Lung (tissue), 12 donors: ENCODE results near the gene HMX1. TPM values are rescaled to one million over a fixed set of nuclear protein-coding genes. Genes with fewer than 3 reads are reported as not detected.

Source experiments
- ATAC-seq: fragments of 200-7000 bp; cut with Tn5 transposase; one replicate; pipeline ENCODE4 v1.9.1; 2020; ENCODE audit warnings: moderate number of reproducible peaks; ENCODE audit not compliant: insufficient read depth, low FRiP score
- DNase-seq, 3 donors: peaks; one replicate each; pipeline ENCODE4 v3.0.0-alpha.2; 2013 to 2017
- H3K27ac ChIP-seq, 2 donors: one replicate each; pipeline ENCODE4 v1.5.1; 2013; ENCODE audit warnings: mild to moderate bottlenecking in 2 of 2, moderate library complexity in 2 of 2, control low read depth in 1 of 2, inconsistent platforms in 1 of 2, low read depth in 1 of 2, low read length in 1 of 2
- H3K27me3 ChIP-seq, 3 donors: one replicate each; pipeline ENCODE4 v1.5.1; 2013; ENCODE audit warnings: low read length in 2 of 3; ENCODE audit not compliant: control insufficient read depth in 3 of 3, insufficient read depth in 3 of 3
- H3K36me3 ChIP-seq, 4 donors: one replicate each; pipeline ENCODE4 v1.5.1; 2013; ENCODE audit warnings: low read length in 4 of 4, mild to moderate bottlenecking in 1 of 4, moderate library complexity in 1 of 4; ENCODE audit not compliant: control insufficient read depth in 4 of 4, insufficient read depth in 4 of 4
- H3K4me1 ChIP-seq, 5 donors: one replicate each; pipeline ENCODE4 v1.5.1; 2013; ENCODE audit warnings: low read length in 5 of 5, mild to moderate bottlenecking in 2 of 5, moderate library complexity in 1 of 5; ENCODE audit not compliant: control insufficient read depth in 5 of 5, insufficient read depth in 5 of 5
- H3K4me3 ChIP-seq: one replicate; pipeline ENCODE4 v1.5.1; 2013; ENCODE audit warnings: mild to moderate bottlenecking, control low read depth, moderate library complexity
- H3K9ac ChIP-seq, 2 donors: one replicate each; pipeline ENCODE4 v1.5.1; 2013; ENCODE audit warnings: low read length in 2 of 2, control low read depth in 1 of 2; ENCODE audit not compliant: insufficient read depth in 1 of 2
- H3K9me3 ChIP-seq, 4 donors: one replicate each; pipeline ENCODE4 v1.5.1; 2013; ENCODE audit warnings: low read length in 3 of 4, mild to moderate bottlenecking in 1 of 4, moderate library complexity in 1 of 4; ENCODE audit not compliant: control insufficient read depth in 4 of 4, insufficient read depth in 3 of 4
- CTCF ChIP-seq: IDR thresholded peaks from 2 replicates; pipeline ENCODE4 v1.5.1; 2012; ENCODE audit warnings: mild to moderate bottlenecking; ENCODE audit errors: control extremely low read depth, extremely low read depth
- WGBS, 2 donors: extraction: QIAGEN DNeasy Blood & Tissue Kit; methylation state at CpG; one replicate each; pipeline ENCODE4 v1.1.7; 2013; 5-methylcytosine and 5-hydroxymethylcytosine counted together
- polyA plus RNA-seq, 2 donors: library from polyadenylated mRNA; stranded (reverse); fragments of 200-250 nt; gene quantifications; one replicate each; pipeline ENCODE4 v1.2.1, GENCODE V29; 2013
- total RNA-seq, 2 donors: library from RNA; depleted of rRNA in 1 of 2; stranded (reverse); fragments of >200 nt in 1 of 2; gene quantifications; one replicate each; pipeline ENCODE4 v1.2.1, GENCODE V29; 2014 to 2021
- donor health status: control.
- donor health status: control.
- donor health status: Bipolar disorder and iron deficiency.
- donor health status: healthy.
- donor health status: DM: yes; HTN: yes; CAD: no.

HMX1 gene
- total and polyA plus RNA-seq, 4 donors, result not detected

- H3K9me3 ChIP-seq, result peaks cover 0 to 2% (median 0%) of the 10 kb centered on the region in 4 donors
- ATAC-seq, result no peak
- no peaks in the 10 kb centered on the region for H3K36me3 ChIP-seq
- H3K9ac ChIP-seq, result no peak overlapping the region
- H3K27ac ChIP-seq, result no peak overlapping the region
- no peak for DNase-seq
- TF ChIP-seq CTCF, result no peak
- 82 to 89% methylated on average over 6 of the region's 6 CpGs for WGBS, 2 donors
- no peaks in the 10 kb centered on the region for H3K4me1 ChIP-seq
- peaks cover 0 to 27% (median 3%) of the 10 kb centered on the region in 3 donors for H3K27me3 ChIP-seq
- H3K4me3 ChIP-seq, result no peak overlapping the region
Measured at GRCh38 chr4:8912506-8912905, 40.9 kb upstream of the HMX1 start.

- no peak overlapping the region for H3K9ac ChIP-seq
- no peaks in the 10 kb centered on the region for H3K36me3 ChIP-seq
- no peak for ATAC-seq
- H3K27me3 ChIP-seq, result peaks cover 0 to 29% (median 3%) of the 10 kb centered on the region in 3 donors
- no peaks in the 10 kb centered on the region for H3K4me1 ChIP-seq
- 76 to 77% methylated on average over 5 of the region's 5 CpGs for WGBS, 2 donors
- H3K9me3 ChIP-seq, result peaks cover 0 to 1% (median 0%) of the 10 kb centered on the region in 4 donors
- no peak overlapping the region for H3K27ac ChIP-seq
- no peak for TF ChIP-seq CTCF
- DNase-seq, result no peak
- no peak overlapping the region for H3K4me3 ChIP-seq
Measured at GRCh38 chr4:8912089-8912455, 40.4 kb upstream of the HMX1 start.

GRCh38 chr4:8911316-8912088 lies 39.9 kb upstream of the HMX1 start:
- WGBS, 2 donors, result 80 to 83% methylated on average over 30 to 31 of the region's 31 CpGs
- no peak for ATAC-seq
- Histone ChIP-seq H3K4me3 (no peak overlapping the region), H3K4me1 (no peaks in the 10 kb centered on the region), H3K9ac (no peak overlapping the region), H3K27me3 (peaks cover 0 to 25% (median 3%) of the 10 kb centered on the region in 3 donors), H3K9me3 (no peaks in the 10 kb centered on the region), H3K27ac (no peak overlapping the region), H3K36me3 (no peaks in the 10 kb centered on the region)
- TF ChIP-seq CTCF, result no peak
- peak in 1 of 3 donors; percentile 9 for DNase-seq
